GM18909 (cell line): ENCODE measurements around the gene SLC39A9.
"Not testable (repeated sequence)": the region's sequence is repeated elsewhere in the genome, so short reads cannot be mapped to it uniquely, and the experiment has no call there.

ENCODE experiments used
- ATAC-seq: cut with Tn5 transposase; IDR thresholded peaks from one replicate; pipeline ENCODE4 v1.9.1; 2021; ENCODE audit warnings: mild to moderate bottlenecking; ENCODE audit not compliant: unreplicated experiment, poor library complexity

The SLC39A9 gene

DNA sequence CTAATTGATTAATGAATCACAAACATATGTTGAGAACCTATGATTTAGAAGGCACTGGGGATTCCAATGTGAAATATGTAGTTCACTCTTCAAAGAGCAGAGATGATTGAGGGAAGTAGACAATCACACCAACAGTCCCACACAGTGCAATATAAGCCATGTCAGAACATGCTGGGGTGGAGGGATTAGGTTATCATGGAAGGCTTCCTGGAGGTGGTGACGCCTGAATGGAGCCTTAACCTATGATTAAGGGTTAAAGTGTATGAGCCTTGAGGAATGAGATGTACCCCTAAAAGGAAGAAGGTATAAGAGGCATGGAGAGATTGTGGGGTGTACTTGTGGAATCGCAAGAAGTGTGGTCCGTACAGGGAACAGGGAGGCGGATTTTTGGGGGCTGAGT lies 31.7 kb upstream of the SLC39A9 start:
- ATAC-seq = no peak

DNA sequence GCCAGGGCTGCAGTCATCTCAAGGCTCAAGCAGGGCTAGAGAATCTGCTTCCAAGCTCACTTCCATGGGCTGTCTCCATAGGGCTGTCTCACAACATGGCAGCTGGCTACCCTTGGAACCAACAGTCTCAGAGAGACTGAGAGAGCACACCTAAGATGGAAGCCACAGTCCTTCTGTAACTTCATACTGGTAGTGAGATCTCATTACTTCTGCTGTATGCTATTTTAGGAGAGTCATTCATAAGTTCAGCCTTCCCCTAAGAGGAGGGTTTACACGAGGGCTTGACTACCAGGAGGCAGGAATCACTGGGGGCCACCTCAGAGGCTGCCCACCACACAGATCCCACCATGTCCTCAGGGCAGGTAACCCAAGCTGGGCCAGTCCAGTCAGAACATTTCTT lies 30.1 kb upstream of the SLC39A9 start:
- no peak for ATAC-seq

DNA sequence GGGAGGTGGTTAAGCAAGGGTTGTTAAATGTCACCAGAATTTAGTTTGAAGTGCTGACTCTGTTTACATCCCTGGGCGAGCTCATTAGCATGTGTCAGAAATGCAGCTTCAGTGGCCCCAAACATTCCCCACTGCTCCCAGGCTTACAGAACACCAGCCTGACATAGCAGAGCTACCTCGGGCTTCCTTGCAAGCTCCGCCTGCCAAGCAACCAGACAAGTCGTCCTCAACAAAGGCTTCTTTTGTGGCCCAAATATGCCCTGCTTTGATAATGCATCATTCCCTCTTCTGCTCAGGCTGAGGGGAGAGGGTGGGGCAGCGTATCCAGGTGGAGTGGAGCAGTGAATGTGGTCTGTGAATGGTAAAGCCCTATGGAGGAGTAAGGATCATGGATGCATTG lies 28.4 kb upstream of the SLC39A9 start:
- no peak for ATAC-seq

GRCh38 chr14:69372146-69372545 lies 26.3 kb upstream of the SLC39A9 start:
- ATAC-seq = no peak

GRCh38 chr14:69373104-69373503 lies 25.4 kb upstream of the SLC39A9 start:
- no peak for ATAC-seq

DNA sequence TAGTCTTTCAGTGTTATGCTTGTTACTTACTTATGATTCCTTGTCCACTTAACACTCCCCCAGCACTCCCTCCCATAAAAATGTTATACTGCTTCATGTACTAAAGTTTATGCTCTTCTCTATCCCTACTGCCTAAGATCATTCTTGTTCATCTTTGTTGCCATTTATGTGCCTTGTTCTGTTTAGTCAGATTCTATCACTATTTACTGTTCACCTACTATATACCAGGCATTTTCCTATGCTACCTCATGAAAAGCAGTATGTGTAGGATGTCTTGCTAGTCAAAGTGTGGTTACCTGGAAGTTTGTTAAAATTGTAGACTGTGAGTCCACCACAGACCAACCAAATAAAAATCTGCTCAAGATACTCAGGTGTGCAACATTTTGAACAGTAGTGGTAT lies 24.3 kb upstream of the SLC39A9 start:
- ATAC-seq = no peak

DNA sequence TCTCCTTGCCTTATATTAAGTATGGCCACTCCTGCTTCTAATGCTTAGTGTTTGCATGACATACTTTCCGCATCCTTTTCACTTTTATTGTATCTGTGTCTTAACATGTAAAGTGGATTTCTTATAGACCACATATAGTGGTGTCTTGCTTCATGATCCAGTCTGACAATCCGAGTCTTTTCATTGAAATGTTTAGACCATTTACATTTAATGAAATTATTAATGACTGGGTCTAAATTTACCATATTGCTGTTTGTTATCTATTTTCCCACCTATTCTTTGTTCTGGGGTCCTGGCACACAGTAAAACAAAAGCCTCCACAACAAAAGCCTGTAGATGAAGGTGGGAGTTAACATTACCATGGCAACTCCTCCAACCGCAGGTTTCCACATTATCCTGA lies 23.3 kb upstream of the SLC39A9 start:
- ATAC-seq = no peak

DNA sequence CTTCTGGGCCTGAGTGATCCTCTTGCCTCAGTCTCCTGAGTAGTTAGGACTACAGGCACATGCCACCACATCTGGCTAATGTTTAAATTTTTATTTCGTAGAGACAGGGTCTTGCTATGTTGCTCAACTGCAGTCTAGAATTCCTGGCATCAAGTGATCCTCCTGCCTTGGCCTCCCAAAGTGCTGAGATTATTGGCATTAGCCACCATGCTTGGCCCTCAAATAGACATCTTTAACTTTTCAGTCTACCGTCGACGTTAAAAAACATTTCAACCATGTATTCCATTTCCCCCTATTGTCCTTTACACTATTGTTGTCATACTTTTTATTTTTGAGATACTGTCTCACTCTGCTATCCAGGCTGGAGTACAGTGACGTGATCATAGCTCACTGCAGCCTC lies 22.8 kb upstream of the SLC39A9 start:
- ATAC-seq = no peak

DNA sequence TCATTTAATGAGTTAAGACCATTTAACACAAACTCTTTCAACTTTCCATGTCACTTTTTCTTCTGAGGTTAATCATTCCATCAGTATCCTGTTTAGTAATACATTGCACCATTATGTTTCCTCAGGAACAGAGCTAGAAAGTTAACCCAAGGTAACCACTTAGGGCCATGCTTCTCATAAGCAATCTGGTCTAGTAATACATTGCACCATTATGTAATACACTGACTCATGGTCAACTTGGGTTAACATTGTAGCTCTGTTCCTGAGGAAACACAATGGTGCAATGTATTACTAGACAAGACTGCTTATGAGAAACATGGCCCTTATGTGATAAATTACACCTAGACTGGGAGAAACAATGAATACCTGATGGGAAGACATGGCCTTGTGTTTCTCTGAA lies 22.1 kb upstream of the SLC39A9 start:
- ATAC-seq = no peak

GRCh38 chr14:69378274-69378673 lies 20.2 kb upstream of the SLC39A9 start:
- no peak for ATAC-seq

DNA sequence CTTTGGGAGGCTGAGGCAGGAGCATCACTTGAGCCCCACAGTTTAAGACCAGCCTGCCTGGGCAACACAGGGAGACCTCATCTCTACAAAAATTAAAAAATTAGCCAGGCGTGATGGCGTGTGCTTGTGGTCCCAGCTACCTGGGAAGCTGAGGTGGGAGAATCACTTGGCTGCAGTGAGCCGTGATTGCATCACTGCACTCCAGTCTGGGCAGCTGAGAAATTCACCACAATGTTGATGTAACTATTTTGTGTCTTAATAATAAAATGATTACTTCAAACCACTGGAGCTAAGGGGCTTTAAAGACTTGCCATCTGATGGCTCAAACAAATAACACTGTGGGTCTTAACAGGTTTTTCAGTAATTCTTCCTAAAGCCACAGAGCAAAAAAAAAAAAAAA lies 11.2 kb upstream of the SLC39A9 start:
- no peak for ATAC-seq

DNA sequence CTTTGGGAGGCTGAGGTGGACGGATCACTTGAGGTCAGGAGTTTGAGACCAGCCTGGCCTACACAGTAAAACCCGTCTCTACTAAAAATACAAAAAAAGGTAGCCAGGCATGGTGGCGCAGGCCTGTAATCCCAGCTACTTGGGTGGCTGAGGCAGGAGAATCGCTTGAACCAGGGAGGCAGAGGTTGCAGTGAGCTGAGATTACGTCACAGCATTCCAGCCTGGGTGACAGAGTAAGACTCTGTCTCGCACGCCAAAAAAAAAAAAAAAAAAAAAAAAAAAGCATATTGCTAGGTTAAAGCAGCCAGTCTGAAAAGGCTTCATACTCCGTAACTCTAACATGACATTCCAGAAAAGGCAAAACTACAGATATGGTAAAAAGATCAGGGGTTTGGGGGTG lies 7.1 kb upstream of the SLC39A9 start:
- ATAC-seq = not testable (repeated sequence)

GRCh38 chr14:69392481-69392880 lies 6.0 kb upstream of the SLC39A9 start:
- no peak for ATAC-seq

GRCh38 chr14:69395929-69396328 lies 2.6 kb upstream of the SLC39A9 start:
- no peak for ATAC-seq

DNA sequence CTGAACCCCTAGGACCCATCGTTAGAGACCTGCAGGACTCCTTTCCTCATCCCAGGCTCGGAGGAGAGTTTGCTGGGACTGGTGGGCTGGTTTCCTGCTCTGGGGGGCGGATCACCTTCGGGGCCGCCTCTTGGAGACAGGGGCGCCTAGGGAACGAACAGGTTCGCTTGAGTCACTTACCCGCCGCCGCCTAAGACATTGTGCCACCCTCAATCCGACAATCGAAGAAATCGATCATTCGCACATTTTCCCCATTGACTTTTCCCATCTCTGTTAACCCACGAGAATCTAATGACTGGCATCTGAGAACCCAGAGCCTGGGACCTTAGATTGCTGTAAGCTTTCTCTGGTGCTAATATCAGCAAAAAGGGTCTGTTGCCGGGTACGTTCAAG lies 322 bp downstream of the SLC39A9 start:
- peak; percentile 18 for ATAC-seq

GRCh38 chr14:69399750-69400149 lies 1.3 kb downstream of the SLC39A9 start:
- no peak for ATAC-seq

DNA sequence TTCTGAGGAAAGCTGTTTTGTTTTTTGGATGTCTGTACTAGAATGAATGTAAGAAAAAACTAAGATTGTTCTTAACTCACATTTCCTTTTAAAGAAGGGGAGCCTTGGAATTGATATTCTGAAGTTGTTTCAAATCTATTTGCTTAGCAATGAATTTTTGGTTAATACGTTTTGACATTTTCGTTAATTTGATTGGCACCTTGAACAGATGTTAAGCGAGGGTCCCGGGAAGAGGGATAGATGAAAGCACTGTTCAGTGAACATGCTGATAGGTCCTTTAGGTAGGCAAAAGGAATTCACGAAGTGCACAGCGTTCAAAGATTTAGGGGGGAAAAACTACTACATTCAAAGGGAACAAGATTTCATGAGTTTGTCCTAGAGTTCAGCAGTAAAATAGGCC lies 1.7 kb downstream of the SLC39A9 start:
- no peak for ATAC-seq

- no peak for ATAC-seq
These were observed 3.3 kb downstream of the SLC39A9 start for GRCh38 chr14:69401841-69402240.

GRCh38 chr14:69404478-69404877 lies 6.0 kb downstream of the SLC39A9 start:
- ATAC-seq = no peak

- no peak for ATAC-seq
These were observed 6.4 kb downstream of the SLC39A9 start for GRCh38 chr14:69404883-69405282.

DNA sequence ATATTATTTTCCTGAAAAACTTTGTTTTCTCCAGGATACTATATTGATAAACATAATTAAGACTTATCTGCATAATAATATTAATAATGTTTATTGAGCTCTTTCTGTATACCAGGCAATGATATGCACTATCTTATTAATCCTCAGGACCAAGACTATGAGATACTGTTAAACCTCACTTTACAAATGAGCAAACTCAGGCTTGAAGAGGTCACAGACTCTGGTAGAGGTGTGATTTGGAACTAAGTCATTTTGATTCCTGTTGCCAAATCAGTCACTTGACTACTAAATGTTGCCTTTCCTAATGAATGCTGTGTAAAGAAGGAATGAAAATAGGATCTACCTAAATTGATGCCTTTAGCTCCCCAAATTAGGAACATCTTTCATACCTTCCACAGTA lies 7.3 kb downstream of the SLC39A9 start:
- ATAC-seq = no peak

GRCh38 chr14:69408331-69408960 lies 10.0 kb downstream of the SLC39A9 start:
- ATAC-seq = no peak

DNA sequence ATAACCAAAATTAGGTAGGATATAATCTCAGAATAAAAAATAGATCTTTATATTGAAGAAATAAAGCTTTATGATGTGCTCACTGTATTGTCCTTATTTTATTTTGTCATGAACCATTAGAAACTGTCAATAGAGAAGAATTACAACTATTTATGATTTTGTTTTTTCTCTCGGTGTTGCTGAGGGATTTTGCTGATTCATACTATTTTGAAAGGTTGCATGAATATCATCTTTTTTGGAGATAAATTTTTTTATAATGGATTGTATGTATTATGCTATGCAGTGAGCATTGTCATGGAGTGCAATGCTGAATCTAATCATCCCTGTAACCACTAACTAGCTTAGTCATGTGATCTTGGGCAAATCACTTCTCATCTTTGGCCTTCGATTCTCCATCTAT lies 15.0 kb downstream of the SLC39A9 start:
- ATAC-seq = no peak
